Effector memory CD4-positive, alpha-beta T cell (primary cell): ENCODE data around the gene RAP2C.

Source experiments
- DNase-seq, 3 donors: peaks; one replicate each; pipeline ENCODE4 v3.0.0-alpha.2; 2020
- H3K27ac ChIP-seq: 2 replicates; pipeline ENCODE4 v1.7.0; 2013; ENCODE audit warnings: mild to moderate bottlenecking, low read length, moderate library complexity; ENCODE audit not compliant: insufficient read depth, poor library complexity, severe bottlenecking
- H3K27me3 ChIP-seq: replicated peaks from 2 replicates; pipeline ENCODE4 v1.7.0; 2013; ENCODE audit warnings: mild to moderate bottlenecking, low read length; ENCODE audit not compliant: insufficient read depth, control insufficient read depth, poor library complexity, severe bottlenecking
- H3K36me3 ChIP-seq: 2 replicates; pipeline ENCODE4 v1.7.0; 2013; ENCODE audit warnings: mild to moderate bottlenecking, low read length, moderate library complexity; ENCODE audit not compliant: control insufficient read depth, insufficient read depth
- H3K4me1 ChIP-seq: 2 replicates; pipeline ENCODE4 v1.7.0; 2013; ENCODE audit warnings: low read length, mild to moderate bottlenecking; ENCODE audit not compliant: control insufficient read depth, insufficient read depth, poor library complexity, severe bottlenecking
- H3K4me3 ChIP-seq: 2 replicates; pipeline ENCODE4 v1.7.0; 2013; ENCODE audit warnings: low read length, low read depth, mild to moderate bottlenecking; ENCODE audit not compliant: insufficient read depth, poor library complexity, severe bottlenecking
- H3K9me3 ChIP-seq: 2 replicates; pipeline ENCODE4 v1.7.0; 2013; ENCODE audit warnings: mild to moderate bottlenecking, low read length, moderate library complexity; ENCODE audit not compliant: control insufficient read depth

The RAP2C gene

DNA sequence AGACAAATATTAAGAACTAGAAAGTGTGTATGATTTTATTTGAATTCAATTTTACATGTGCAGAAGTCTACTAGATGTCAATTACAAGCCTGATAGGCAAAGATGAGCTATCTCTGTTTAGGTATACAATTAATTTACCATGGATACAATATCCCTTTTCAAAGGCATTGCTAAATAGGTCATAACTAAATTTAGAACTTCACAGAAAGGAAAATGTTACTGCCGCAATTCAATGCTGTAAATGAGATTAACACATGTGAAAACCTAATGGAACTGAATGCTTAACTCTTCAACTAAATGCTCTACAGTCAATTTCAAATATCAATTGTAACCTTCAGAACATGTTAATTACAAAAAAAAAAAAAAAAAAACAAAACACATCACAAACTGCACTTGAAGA lies 14.6 kb downstream of the RAP2C start:
- Histone ChIP-seq H3K27ac (no peak overlapping the region), H3K4me1 (no peaks in the 10 kb centered on the region), H3K9me3 (no peaks in the 10 kb centered on the region), H3K4me3 (no peak overlapping the region), H3K36me3 (no peaks in the 10 kb centered on the region), H3K27me3 (no peaks in the 10 kb centered on the region)
- no peak for DNase-seq

DNA sequence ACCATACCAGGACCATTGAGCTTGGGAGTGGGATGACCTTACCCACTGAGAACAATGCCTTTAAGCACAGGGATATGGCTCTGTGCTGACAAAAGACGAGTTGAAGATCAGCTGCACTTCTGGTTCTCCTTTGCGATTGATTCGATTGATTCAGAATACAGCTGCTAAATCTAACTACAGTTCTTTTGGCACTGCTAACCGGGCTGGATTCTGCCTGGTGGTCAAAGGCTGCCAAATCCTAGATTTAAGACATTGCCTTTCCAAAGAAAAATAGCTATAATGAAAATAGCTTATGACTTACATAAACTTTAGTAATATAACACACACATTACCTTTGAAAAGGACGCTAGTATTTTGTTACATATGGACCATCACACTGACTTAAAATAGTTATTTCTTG lies 18.3 kb downstream of the RAP2C start:
- Histone ChIP-seq H3K4me3 (no peak overlapping the region), H3K27me3 (no peaks in the 10 kb centered on the region), H3K4me1 (no peaks in the 10 kb centered on the region), H3K36me3 (no peaks in the 10 kb centered on the region), H3K27ac (no peak overlapping the region), H3K9me3 (no peaks in the 10 kb centered on the region)
- no peak for DNase-seq

DNA sequence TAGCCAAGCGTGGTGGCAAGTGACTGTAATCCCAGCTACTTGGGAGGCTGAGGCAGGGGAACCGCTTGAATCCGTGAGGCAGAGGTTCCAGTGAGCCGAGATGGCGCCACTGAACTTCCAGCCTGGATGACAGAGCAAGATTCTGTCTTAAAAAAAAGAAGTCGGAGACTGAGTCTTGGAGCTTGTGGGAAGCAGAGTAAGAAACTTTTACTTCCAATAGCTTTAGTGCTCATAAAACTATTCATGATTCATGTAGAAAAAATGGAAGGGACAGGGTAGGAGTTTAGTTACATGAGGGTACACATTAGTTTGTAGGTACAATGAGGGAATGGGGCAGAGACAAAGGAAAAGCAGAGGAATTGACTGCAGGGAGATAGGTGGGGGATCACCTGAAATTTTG lies 19.3 kb downstream of the RAP2C start:
- no peaks in the 10 kb centered on the region for H3K36me3 ChIP-seq
- no peak for DNase-seq
- no peak overlapping the region for H3K27ac ChIP-seq
- H3K9me3 ChIP-seq, result no peaks in the 10 kb centered on the region
- no peaks in the 10 kb centered on the region for H3K4me1 ChIP-seq
- H3K4me3 ChIP-seq, result no peak overlapping the region
- no peaks in the 10 kb centered on the region for H3K27me3 ChIP-seq

DNA sequence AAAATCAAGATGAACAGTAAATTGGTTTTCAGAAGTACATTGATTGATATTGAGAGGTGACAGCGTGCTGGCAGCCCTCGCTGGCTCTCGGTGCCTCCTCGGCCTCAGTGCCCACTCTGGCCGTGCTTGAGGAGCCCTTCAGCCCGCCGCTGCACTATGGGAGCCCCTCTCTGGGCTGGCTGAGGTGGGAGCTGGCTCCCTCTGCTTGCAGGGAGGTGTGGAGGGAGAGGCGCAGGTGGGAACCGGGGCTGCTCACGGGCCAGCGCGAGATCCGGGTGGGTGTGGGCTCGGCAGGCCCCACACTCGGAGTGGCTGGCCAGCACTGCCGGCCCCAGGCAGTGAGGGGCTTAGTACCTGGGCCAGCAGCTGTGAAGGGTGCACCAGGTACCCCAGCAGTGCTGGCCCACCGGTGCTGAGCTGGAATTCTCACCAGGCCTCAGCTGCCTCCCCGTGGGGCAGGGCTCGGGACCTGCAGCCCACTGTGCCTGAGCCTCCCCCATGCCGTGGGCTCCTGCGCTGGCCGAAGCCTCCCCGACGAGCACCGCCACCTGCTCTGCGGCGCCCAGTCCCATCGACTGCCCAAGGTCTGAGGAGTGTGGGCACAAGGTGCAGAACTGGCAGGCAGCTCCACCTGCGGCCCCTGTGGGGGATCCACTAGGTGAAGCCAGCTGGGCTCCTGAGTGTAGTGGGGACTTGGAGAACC lies 25.2 kb downstream of the RAP2C start:
- Histone ChIP-seq H3K36me3 (no peaks in the 10 kb centered on the region), H3K9me3 (no peaks in the 10 kb centered on the region), H3K27ac (no peak overlapping the region), H3K4me1 (no peaks in the 10 kb centered on the region), H3K4me3 (no peak overlapping the region), H3K27me3 (no peaks in the 10 kb centered on the region)
- no peak for DNase-seq

DNA sequence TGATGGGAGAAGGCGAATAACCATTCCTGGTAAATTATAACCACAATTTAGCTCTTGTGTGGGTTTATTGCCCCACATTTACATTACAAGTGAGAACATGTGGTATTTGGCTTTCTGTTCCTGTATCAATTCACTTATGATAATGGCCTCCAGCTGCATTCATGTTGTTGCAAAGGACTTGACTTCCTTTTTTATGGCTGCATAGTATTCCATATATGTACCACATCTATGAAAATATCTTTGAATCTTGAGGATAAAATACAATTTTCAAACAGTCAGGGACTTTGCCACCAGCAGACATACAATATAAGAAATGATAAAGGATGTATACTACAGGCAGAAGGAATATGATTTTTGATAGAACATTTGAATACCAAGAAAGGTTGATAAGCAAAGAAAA lies 27.3 kb downstream of the RAP2C start:
- no peak overlapping the region for H3K4me3 ChIP-seq
- H3K4me1 ChIP-seq, result no peaks in the 10 kb centered on the region
- H3K27me3 ChIP-seq, result no peaks in the 10 kb centered on the region
- no peak overlapping the region for H3K27ac ChIP-seq
- H3K9me3 ChIP-seq, result no peaks in the 10 kb centered on the region
- H3K36me3 ChIP-seq, result no peaks in the 10 kb centered on the region
- no peak for DNase-seq

DNA sequence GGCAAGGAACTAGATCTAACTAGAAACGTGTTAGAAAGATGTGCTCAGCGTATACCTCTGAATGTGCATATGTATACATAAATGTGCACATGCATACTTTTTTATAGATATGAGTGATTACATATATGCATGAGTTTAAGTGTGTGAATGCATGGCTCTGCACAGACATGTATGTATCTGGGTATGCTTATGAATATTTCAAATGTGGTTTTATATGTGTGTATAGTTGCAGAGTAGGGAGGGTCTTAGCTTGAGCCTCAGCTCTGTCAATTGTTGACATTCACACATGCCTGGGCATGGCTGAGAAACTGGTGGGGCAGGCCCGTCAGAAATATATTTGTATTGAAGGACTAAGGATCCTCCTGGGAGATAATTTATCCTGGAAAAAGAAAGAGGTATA lies 31.1 kb downstream of the RAP2C start:
- DNase-seq, result no peak
- no peaks in the 10 kb centered on the region for H3K4me1 ChIP-seq
- no peaks in the 10 kb centered on the region for H3K9me3 ChIP-seq
- H3K27me3 ChIP-seq, result no peaks in the 10 kb centered on the region
- no peak overlapping the region for H3K4me3 ChIP-seq
- no peaks in the 10 kb centered on the region for H3K36me3 ChIP-seq
- H3K27ac ChIP-seq, result no peak overlapping the region

DNA sequence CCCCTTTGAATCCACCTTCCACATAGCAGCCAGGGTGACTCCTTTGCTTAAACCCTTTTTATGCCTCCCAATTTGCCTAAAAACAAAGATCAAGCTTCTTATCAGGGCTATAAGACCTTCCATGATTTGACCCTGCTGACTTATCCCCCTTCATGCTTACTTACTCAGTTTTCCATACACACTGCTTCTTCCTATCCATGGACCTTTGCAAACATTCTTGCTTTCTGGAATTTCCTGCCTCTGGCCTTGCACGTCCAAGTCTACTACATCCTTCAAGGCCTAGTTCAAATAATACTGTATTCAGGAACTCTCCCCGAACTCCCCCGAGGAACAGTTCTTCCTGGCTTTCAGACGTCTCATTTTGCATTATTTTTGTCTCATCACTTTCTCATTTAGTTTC lies 31.8 kb downstream of the RAP2C start:
- no peak overlapping the region for H3K27ac ChIP-seq
- H3K36me3 ChIP-seq, result no peaks in the 10 kb centered on the region
- DNase-seq, result no peak
- no peaks in the 10 kb centered on the region for H3K27me3 ChIP-seq
- H3K4me3 ChIP-seq, result no peak overlapping the region
- H3K4me1 ChIP-seq, result no peaks in the 10 kb centered on the region
- H3K9me3 ChIP-seq, result no peaks in the 10 kb centered on the region

DNA sequence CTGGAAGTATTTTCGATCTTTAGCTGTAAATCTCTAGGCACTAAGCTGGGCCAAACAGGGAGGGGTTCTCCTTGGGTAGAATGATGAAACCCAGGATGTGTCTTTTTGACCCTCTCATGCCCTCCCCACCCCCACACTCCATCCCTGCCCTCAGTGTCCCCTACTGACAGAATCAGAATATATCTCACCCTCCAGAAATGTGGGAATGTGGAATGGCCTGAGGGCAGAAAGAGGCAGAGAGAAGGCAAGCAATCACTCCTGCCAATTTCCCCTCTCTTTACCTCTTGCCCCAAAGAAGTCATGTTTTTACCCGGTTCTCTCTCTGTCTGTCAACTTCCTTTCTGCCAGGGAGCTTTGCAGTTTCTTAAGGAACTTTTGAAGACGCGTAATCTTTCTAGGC lies 34.4 kb downstream of the RAP2C start:
- H3K9me3 ChIP-seq, result no peaks in the 10 kb centered on the region

DNA sequence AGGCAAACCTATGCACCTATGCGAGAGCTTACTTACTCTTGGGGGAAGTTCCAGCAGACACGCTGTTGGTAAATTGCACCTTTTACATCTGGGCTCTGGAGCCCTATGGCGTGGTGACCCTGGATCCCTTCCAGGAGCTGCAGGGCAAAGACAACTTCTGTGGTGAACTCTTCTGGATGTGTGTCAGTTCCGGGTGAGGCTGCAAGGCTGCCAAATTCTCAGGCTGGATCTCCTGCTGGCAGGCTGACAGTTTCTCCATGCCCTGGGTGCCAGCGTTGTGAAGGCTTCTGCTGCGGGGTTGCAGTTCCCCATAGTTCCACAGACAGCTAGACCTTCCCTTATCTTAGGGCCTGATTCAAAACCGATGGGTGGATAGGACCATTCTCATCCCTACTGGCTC lies 37.9 kb downstream of the RAP2C start:
- DNase-seq, result no peak
- no peaks in the 10 kb centered on the region for H3K4me1 ChIP-seq

More for the DNA sequence above, 34.4 kb downstream of the RAP2C start:
- H3K36me3 ChIP-seq, result no peaks in the 10 kb centered on the region
- H3K4me3 ChIP-seq, result no peak overlapping the region
- H3K27me3 ChIP-seq, result no peaks in the 10 kb centered on the region
- no peaks in the 10 kb centered on the region for H3K4me1 ChIP-seq
- no peak overlapping the region for H3K27ac ChIP-seq
- no peak for DNase-seq

DNA sequence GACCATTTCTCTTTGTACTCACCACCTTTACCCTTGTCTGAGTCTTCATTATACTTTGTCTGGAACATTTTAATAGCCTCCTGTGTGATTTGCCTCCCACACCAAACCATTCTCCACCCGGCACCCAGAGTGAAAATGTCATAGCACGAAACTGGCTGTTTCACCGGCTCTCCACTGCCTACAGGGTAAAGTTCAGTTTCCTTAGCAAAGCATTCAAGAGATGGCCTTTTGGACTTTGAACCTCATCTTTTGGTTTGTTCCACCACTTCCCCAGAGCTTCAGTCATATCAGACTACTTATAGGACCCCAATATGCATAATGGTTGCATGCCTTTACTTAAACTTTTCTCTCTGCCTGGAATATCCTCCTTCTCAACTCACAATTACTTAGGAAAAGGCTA lies 38.3 kb downstream of the RAP2C start:
- no peak for DNase-seq

More for the DNA sequence above, 37.9 kb downstream of the RAP2C start:
- no peaks in the 10 kb centered on the region for H3K36me3 ChIP-seq
- H3K27ac ChIP-seq, result no peak overlapping the region
- no peaks in the 10 kb centered on the region for H3K27me3 ChIP-seq
- no peaks in the 10 kb centered on the region for H3K9me3 ChIP-seq
- H3K4me3 ChIP-seq, result no peak overlapping the region

More for the DNA sequence above, 38.3 kb downstream of the RAP2C start:
- no peaks in the 10 kb centered on the region for H3K4me1 ChIP-seq
- no peaks in the 10 kb centered on the region for H3K9me3 ChIP-seq
- no peaks in the 10 kb centered on the region for H3K27me3 ChIP-seq
- no peaks in the 10 kb centered on the region for H3K36me3 ChIP-seq
- no peak overlapping the region for H3K27ac ChIP-seq
- H3K4me3 ChIP-seq, result no peak overlapping the region
